HG03439 (cell line): Measurements from ENCODE around the gene KCNG1.

Experiments
- ATAC-seq: cut with Tn5 transposase; IDR thresholded peaks from one replicate; pipeline ENCODE4 v1.9.1; 2021; ENCODE audit warnings: mild to moderate bottlenecking, moderate library complexity; ENCODE audit not compliant: unreplicated experiment

Gene KCNG1

DNA sequence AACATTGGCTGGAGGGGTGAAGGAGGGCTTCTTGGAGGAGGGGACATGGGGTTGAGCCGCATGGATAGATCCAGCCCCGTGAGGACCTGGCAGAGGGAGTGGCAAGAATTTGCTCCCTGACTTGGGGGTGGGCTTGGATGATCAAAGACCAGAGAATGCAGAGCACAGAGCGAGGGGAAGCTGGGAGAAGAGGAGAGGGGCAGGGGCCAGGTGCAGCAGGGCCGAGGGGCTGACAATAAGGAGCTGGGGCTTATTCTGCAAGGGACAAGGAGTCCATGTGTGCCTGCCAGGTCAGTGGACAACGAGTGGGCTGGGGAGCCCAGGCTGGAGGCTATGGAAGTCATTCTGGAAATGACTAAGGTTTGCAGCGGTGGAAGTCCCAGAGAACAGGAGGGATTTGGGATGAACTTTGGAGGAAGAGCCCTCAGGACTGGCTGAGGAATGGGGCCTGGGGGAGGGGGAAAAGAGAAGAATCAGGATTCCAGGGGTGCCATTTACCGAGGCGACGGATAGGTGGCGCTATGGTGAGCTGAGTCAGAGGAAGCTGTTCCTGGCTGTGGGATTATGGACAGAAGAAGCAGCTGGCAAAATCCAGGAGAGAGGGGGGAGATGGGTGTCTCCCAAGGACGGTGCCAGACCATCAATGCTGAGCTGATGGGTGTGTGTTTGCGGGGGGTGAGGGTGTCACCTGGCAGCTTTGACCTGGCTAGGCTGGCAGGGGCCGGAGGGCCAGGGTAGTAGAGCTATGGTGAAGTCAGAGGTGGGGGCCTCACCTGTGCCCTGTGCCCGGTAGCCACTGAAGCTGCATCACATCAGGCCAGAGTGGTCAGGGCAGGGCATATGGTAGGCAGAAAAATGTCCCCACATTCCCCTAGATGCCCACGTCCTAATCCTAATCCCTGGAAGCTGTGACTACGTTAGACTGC lies 7.8 kb downstream of the KCNG1 start:
- ATAC-seq = no peak

DNA sequence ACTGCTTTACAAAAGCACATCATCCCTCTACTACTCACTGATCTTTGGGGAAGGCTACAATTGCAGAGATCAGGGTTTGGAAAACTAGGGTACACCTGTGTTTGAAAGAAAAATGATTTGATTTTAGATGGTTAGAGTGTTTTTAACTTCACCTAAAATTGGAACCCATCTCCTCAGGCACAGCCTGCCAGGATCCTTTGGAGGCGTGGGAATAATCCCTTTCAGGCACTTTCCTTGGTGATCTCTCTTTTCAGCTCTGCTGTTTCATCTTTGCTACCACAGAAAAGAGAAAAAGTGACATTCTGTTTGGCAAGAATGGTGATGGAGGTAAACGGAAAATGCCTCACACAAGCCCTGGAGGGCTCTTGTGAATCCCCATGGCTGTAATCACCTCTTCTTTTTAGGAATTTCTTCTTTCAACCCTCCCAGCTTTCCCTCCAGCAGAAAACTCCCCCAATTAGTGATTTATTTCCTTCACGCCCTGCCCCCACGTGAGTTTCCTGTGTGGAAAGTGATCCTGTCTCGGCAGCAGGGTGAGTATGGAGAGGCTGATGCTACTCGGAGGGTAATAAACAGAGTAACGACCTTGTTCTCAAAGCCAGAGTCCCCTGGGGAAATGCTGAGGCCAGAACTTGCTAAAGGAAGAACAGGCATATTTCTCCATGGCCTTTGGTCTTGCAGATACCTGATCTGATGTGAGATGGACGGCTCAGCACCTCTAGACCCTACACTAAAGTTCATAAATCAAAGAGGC lies 9.2 kb downstream of the KCNG1 start:
- ATAC-seq = no peak

DNA sequence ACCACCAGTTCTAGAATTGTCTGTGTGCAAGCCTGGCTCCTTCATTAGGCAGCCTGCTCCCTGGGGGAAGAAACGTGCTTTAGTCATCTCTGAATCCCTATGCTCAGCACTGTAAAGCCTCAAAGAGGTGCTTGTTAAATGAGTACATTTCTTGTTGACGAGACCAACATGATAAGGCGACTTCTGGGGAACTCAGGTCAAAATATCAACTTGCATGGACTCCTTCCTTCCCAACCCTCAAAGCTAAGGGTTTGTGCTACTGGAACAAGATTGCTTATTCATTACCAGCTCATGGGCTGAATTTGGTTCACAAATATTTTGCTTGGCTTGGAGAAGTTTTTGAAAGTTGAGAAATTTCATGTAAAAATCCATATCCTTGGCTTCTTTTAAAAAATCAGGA lies 10.6 kb downstream of the KCNG1 start:
- ATAC-seq = no peak

DNA sequence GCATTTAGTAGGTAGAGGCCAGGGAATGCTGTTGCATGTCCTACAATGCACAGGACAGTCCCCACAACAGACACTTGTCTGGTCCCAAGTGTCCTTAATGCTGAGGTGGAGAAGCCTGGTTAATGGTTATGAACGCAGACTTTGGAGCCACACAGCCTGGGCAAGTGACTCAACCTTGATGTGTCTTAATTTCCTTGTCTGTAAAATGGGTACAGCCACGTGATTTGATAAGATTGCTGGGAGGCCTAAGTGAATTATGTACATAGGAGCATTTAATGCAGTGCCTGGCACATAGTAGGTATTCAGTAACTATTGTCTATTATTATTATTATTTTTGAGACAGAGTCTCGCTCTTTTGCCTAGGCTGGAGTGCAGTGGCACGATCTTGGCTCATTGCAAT lies 11.4 kb downstream of the KCNG1 start:
- ATAC-seq = no peak

DNA sequence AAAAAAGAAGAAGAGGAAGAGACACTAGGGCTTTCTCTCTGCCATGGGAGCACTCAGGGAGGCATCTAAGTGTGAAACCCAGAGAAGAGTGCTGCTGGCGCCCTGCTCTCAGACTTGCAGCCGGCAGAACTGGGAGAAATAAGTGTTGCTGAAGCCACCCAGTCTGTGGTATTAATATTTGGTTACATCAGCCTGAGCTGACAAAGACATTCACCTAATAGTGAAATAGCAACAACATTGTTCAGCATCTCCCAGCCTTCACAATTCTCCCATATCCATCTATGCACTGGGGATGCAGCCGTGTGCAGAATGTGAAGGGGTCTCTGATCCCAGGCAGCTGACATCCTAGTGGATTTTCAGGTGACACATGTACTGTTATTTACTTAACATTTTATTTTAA lies 12.0 kb downstream of the KCNG1 start:
- ATAC-seq = no peak

DNA sequence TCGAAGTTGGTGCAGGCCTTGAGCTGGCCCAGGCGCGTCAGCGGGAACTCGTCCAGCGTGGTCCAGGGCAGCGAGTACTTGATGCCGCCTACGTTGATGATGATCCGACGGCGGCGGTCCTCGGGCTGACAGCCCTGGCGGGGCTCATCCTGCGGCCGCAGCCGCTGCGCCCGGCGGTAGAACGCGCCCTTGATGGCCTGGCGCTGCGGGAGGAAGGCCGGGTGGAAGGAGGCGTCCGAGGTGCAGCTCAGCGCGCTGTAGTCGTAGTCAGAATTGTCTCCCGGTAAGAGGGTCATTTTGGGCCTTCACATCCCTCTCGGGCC lies 12.9 kb downstream of the KCNG1 start:
- ATAC-seq = no peak

DNA sequence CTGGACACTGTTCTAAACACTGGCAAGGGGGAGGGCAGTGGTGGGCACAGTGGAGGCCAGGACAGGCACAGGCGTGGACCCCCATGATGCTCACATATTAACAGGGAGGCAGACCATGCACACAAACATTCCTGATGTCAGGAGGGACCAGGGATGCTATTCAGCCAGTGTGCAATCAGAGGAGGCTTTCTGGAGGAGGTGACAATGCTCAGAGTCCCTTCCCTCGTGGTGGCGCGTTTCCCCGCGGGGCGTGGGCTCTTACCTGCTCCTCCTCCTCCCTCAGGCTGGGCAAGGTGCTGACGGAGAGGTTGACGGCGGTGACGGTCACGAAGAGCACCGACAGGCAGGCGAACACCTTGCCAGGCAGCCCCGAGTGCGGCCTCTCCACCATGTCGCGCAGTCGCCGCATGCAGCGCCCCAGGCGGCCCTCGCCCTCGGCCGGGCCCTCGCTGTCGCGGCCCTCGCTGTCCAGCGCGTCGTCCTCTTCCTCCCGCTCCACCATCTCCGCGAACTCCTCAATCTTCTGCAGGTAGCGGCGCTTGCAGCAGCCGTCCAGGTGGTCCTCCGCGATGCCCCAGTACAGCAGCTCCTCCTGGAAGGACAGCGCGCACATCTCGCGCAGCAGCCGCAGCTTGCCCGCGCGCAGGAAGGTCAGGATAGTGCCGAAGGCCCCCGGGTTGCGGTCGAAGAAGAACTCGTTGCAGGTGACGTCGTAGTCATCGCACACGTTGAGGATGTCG lies 13.4 kb downstream of the KCNG1 start:
- ATAC-seq = no peak

DNA sequence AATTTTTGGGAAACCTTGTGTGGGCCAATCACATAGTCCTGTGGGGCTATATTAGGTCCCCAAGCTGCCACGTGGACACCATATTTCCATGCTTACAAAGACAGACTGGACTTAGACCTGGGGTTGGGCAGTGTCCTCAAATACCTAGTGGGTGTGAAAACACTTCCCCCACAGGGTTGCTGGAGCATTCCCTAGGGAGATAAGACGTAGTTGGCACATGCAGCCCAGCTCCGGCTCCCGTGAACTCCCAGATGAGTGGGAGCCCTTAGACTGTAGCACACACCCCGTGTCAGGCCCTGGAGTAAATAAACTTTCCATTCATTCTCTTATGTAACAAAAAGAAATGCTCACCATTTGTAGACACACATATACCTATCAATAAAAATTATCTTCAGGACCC lies 14.2 kb downstream of the KCNG1 start:
- ATAC-seq = no peak

DNA sequence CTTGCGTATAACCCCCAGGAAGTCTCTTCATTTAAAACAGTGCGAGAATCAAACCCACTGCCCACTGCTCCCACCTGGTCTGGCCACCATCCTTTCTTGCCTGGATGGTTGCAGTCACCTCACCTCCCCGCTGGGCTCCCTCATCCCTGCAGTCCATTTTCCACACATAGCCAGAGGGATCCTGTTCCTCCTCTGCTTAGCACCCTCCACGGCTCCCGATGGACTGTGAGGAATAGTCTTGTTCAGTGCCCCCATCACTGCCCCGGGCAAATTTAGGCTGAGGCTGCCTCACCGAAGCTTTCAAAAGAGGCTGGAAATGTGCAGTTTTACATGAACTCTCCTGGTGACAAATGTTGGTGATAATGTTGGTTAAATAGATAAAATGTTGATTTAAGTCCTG lies 17.7 kb downstream of the KCNG1 start:
- no peak for ATAC-seq

DNA sequence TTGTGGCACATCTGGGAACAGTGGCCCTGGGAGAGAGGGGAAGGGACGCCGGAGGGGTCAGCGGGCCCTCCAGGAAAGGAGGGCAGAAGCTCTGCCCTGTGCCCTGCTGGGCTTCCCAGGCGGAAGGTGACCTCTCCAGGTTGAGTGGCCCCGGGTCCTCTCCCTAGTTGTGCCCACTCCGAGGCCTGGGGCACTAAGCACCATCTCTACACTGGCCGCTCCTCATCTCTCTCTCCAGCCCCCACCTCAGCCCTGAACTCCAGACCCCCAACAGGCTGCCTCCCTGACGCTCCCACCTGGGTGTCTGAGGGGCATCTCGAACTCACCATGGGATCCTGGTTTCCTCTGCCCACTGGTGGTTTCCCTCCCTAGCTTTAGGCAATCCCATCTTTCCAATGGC lies 18.1 kb downstream of the KCNG1 start:
- no peak for ATAC-seq

DNA sequence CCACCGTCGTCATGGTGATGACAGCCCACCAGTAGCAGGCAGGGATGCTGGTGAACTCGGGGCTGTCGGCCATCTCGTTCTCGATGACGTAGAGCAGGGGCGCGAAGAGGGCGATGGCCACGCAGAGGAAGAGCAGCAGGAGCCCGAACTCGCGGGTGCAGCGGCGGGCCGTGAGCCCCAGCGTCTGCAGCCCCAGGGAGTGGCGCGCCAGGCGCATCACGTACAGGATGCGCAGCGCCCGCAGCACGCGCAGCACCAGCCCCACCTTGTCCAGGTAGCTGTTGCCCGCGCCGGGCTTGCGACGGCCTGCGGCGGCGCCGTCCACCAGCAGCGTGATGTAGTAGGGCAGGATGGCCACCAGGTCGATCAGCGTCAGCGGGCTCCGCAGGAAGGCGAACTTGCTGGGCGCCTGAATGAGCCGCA lies 18.6 kb downstream of the KCNG1 start:
- ATAC-seq = no peak

DNA sequence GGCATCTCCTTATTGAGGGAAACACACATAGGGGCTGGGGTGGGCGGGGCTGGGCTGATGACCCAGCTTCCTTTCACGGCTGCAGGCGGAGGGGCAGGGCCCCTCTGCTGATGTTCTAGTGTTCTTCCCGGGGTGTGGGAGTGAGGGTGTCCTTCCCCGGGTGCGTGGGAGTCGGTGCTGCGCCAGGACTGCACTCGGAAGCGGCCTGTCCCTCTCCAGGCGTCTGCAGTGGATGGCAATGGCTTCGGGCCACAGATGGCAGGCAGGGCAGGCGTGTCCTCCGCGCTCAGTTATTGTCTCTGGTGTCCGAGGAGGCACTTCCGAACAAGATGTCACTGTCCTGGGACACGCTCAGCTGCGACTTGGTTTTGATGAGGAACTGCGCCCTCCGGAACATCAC lies 19.2 kb downstream of the KCNG1 start:
- no peak for ATAC-seq

DNA sequence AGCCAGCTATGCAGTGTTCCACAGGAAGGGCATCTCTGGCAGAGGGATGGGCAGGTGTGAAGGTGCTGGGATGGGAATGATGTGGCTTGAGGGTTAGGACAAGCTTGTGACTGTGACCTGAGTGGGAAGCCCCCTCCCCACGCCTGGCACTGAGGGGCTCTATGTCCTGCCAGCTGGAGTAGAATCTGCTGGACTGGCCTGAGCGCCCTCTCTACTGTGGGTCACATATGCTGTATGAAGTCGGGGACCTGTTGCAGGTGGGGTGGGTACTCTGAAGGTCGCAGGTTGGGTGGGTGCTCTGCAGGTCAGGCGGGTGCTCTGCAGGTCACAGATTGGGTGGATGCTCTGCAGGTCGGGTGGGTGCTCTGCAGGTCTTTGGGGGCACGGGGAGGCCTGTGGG lies 20.3 kb downstream of the KCNG1 start:
- ATAC-seq = no peak

DNA sequence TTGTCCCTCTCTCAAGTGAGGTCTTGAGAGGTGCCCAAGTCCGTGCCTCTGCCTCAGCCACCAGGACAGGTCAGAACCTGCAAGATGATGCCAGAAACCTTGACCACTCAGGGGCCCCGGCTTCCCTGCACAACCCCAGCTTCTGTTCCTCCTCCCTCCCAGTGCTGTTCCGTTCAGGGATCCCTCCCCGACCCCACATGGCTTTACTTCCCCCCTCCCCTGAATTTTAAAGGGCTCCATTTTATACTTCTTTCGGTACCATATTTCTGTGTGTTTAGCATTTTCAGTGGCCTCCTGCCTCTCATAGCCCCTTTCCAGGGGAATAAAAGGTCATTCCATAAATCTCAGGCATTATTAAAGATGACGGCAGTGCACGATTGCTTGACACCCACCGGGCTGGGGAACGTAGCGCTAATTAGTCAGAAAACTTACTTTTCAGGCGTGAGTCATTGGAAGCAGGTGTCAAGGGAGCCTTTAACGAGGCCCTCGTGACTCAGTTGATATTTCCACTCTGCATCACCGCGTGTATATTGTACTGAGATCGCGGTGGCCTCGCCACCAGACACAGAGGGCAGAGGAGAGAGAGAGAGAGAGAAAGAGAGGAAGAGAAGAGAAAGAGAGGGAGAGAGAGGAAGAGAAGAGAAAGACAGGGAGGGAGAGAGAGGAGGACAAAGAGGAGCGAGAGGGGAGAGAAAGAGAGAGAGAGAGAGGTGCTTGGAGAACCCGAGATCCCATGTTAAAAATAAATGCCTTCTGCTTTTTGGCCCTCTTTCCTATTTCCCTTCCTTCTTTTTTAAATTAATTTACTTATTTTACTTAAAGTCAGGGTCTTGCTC lies 21.3 kb downstream of the KCNG1 start:
- ATAC-seq = no peak

DNA sequence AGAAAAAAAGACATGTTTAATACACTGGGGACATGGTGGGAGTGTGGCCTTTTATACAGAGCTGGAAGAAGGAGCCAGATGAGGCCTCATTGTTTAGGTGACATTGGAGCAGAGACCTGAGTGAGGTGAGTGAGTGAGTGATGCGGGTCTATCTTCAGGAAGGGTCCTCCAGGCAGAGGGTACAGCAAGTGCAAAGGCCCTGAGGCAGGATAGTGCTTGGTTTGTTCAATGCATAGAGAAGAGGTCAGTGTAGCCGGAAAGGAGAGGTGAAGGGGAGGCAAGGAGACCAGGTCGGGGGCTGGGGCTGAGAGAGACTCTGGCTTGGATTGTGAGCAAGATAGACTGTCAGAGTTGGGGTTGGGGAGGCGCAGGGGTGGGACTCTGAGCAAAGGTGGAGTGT lies 23.6 kb downstream of the KCNG1 start:
- ATAC-seq = no peak

DNA sequence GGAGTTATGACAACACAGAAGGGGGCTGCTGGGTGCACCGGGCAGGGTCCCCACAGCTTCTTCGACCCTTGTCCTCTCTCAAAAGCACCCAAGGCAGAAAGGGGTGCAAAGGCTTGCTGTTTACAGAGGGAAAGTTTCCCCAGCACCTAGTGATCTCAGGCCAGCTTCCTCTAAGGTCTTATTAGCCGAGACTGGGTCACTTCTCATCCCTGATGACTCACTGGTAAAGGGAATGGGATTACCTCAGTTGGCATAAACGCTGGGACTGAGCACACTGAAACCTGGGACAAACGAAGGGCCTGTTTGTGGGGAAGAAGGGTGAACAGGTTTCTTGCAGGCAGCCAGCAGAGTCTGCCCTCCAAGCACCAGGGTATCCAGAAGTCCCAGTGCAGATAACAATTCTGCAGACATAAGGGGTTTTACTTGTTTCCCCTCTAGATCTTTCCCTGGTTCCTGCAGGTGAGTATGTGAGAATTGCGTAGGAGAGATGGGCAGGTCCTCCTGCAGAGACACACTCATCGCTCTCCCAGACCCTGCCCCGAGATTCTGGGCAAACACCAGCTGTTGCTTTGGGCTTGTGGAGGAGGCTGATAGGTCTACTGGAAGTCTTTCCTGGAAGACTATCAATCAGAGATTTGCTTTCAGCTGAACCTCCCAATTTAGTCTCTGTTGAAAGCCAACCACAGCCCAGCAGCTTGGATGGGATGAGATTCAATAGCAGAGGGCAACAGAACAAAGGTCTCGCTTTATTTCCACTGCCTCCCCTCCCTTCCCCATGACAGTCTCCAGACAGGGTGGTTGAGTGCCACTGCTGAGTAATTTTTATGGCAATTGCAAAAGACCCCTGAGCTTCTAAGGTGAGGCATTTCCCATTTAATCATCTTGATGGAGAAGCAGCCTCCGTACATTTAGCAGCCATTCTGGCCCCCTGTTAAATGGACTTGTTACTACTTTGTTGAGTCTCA lies 25.7 kb downstream of the KCNG1 start:
- ATAC-seq = no peak

DNA sequence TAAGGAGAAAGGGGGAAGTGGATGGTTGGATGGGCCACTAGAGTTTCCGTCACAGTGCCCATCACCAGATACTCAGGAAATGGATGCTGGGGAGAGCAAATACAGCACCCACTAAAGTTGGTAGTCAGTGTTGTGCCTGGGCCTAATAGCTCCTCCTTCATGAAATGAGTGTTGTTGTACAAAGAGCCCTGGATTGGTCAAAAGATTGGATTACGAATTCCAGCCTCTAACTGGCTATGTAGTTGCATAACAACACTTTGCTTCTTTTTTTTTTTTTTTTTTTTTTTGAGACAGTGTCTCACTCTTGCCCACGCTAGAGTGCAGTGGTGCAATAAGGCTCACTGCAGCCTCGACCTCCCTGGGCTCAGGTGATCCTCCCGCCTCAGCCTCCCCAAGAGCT lies 27.4 kb downstream of the KCNG1 start:
- ATAC-seq = no peak

DNA sequence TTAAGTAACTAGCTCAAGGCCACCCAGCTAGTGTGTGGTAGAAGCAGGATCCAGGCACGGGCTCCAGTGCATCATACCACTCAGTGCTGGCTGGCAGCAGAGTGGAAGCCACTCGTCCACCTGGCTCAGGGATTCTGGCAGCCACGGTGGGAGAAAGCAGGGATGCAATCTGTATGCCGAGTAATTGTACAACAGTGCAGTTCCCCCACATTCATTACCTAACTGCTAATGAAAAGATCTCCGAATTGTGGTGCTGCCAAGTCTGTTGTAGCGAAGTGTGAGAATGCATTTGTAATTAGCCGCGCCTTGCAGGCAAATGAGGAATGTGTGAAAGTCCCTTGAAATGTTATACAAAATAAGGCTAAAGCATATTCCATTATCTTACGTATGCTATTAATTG lies 29.0 kb downstream of the KCNG1 start:
- ATAC-seq = no peak

DNA sequence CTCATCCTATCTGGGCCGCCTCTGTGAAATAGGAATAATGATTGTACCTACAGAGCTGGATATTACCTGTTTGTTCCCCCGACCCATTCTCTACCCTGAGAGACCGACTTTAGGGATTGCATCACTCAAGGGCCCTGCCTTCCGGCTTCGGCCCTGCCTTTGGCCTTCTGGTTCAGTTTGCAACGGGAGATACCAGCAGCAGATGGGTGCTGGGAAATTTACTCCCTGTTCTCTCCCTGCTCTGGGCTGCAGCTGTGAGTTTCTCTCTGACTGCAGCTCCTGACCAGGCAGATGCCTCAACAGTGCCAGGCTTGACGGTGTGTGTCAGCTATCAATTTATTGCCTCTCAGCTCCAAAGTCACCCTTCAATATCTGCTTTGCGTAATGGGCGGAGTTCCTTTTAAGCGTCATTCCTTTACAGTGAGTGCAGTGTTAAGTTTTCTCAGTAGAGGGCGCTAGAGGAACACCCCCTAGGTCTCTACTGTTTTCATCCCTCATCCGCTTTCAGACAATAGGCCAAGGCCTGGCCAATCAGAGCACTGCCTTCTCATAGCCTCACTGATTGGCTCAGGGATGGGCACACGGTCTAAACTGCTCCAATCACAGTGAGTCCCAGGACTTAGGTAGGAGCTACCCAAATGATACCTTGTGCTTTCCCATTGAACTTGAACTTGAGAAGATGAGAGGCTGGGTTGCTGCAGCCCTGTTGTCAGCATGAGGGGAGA lies 30.0 kb downstream of the KCNG1 start:
- ATAC-seq = no peak
